Activated naive CD8-positive, alpha-beta T cell treated with anti-CD3 and anti-CD28 coated beads, Interleukin-2, amount 10 ng/mL, durations not matched to agents 7 days and 5 days (primary cell): ENCODE measurements around the gene RCC2. TPM values are rescaled to one million over a fixed set of nuclear protein-coding genes. Genes with fewer than 3 reads are reported as not detected.
"Not testable (repeated sequence)": the region's sequence is repeated elsewhere in the genome, so short reads cannot be mapped to it uniquely, and the experiment has no call there.

Experiments used
- ATAC-seq: fragments of 150-1000 bp; cut with Tn5 transposase; one replicate; pipeline ENCODE4 v1.10.0; 2021; ENCODE audit warnings: low read depth, moderate library complexity
- POLR2A ChIA-PET: fragments of 350-600 bp; sonication (Branson Sonifier 250); formaldehyde crosslinking; loops from one replicate; lab custom pipeline; 2021; ENCODE audit warnings: antibody characterized with exemption; lab: Charles Lee
- DNase-seq: peaks from one replicate; pipeline ENCODE4 v3.0.0; 2021
- H3K27ac Mint-ChIP-seq: one replicate; pipeline ENCODE4 v1.8.0; 2022; ENCODE audit warnings: mild to moderate bottlenecking, mixed read lengths
- H3K27me3 Mint-ChIP-seq: one replicate; pipeline ENCODE4 v1.8.0; 2022; ENCODE audit warnings: mild to moderate bottlenecking, moderate library complexity, mixed read lengths
- H3K36me3 Mint-ChIP-seq: one replicate; pipeline ENCODE4 v1.8.0; 2021; ENCODE audit warnings: mild to moderate bottlenecking, mixed read lengths
- H3K4me1 Mint-ChIP-seq: one replicate; pipeline ENCODE4 v1.8.0; 2021; ENCODE audit warnings: mixed read lengths
- H3K4me3 Mint-ChIP-seq: one replicate; pipeline ENCODE4 v1.8.0; 2022; ENCODE audit warnings: mild to moderate bottlenecking, moderate library complexity, mixed read lengths
- H3K9me3 Mint-ChIP-seq: one replicate; pipeline ENCODE4 v1.8.0; 2021; ENCODE audit warnings: mixed read lengths
- total RNA-seq, 2 experiments: library from RNA; stranded (reverse); gene quantifications; one replicate each; pipeline ENCODE4 v1.2.3, GENCODE V29; 2021

The RCC2 gene
- total RNA-seq, 2 experiments from 2014 or later: 106 to 113 TPM

GRCh38 chr1:17425806-17426600 is 13.5 kb downstream of the RCC2 start:
- Mint-ChIP-seq H3K27ac (no peak overlapping the region), H3K36me3 (peaks cover 13% of the 10 kb centered on the region), H3K4me3 (no peak overlapping the region), H3K27me3 (no peaks in the 10 kb centered on the region), H3K4me1 (peaks cover 4% of the 10 kb centered on the region), H3K9me3 (no peaks in the 10 kb centered on the region)
- ATAC-seq (no peak), DNase-seq (no peak)
- POLR2A ChIA-PET: no interaction called here

- Mint-ChIP-seq H3K27ac (no peak overlapping the region), H3K4me1 (peaks cover 5% of the 10 kb centered on the region), H3K4me3 (no peak overlapping the region), H3K36me3 (peaks cover 19% of the 10 kb centered on the region), H3K9me3 (no peaks in the 10 kb centered on the region), H3K27me3 (no peaks in the 10 kb centered on the region)
- ATAC-seq (no peak), DNase-seq (no peak)
- POLR2A ChIA-PET: no interaction called here
Observed at GRCh38 chr1:17423781-17424245, 15.7 kb downstream of the RCC2 start.

- H3K4me1 Mint-ChIP-seq: peaks cover 5% of the 10 kb centered on the region
- H3K9me3 Mint-ChIP-seq: no peaks in the 10 kb centered on the region
- H3K27me3 Mint-ChIP-seq: no peaks in the 10 kb centered on the region
- H3K36me3 Mint-ChIP-seq: peaks cover 18% of the 10 kb centered on the region
- no peak overlapping the region for H3K27ac Mint-ChIP-seq
- no peak for ATAC-seq
- no peak for DNase-seq
- no peak overlapping the region for H3K4me3 Mint-ChIP-seq
- POLR2A ChIA-PET: interaction anchor here (1.0 kb wide), 1 partner anchor 10 kb away, joined by 4 read pairs; no protein-coding TSS in a partner anchor
Observed at GRCh38 chr1:17422461-17422860, 17.0 kb downstream of the RCC2 start.

GRCh38 chr1:17420391-17420918 is 19.0 kb downstream of the RCC2 start:
- POLR2A ChIA-PET: interaction anchor here (0.6 kb wide), 2 partner anchors 19 to 46 kb away, joined by 3 to 7 read pairs; no protein-coding TSS in a partner anchor
- Mint-ChIP-seq H3K4me3 (no peak overlapping the region), H3K27ac (no peak overlapping the region), H3K9me3 (no peaks in the 10 kb centered on the region), H3K4me1 (peaks cover 11% of the 10 kb centered on the region), H3K36me3 (peaks cover 25% of the 10 kb centered on the region), H3K27me3 (no peaks in the 10 kb centered on the region)
- ATAC-seq (no peak), DNase-seq (no peak)

- Mint-ChIP-seq H3K36me3 (peaks cover 29% of the 10 kb centered on the region), H3K27me3 (no peaks in the 10 kb centered on the region), H3K27ac (no peak overlapping the region), H3K4me3 (no peak overlapping the region), H3K4me1 (peaks cover 12% of the 10 kb centered on the region), H3K9me3 (no peaks in the 10 kb centered on the region)
- POLR2A ChIA-PET: no interaction called here
- peak; percentile 84 for DNase-seq
- ATAC-seq: peak; percentile 70
Observed at GRCh38 chr1:17419626-17420328, 19.7 kb downstream of the RCC2 start.

- Mint-ChIP-seq H3K4me3 (no peak overlapping the region), H3K36me3 (peaks cover 36% of the 10 kb centered on the region), H3K9me3 (no peaks in the 10 kb centered on the region), H3K27ac (no peak overlapping the region), H3K4me1 (peaks cover 12% of the 10 kb centered on the region), H3K27me3 (no peaks in the 10 kb centered on the region)
- ATAC-seq (no peak), DNase-seq (no peak)
- POLR2A ChIA-PET: no interaction called here
Observed at GRCh38 chr1:17416389-17416788, 23.1 kb downstream of the RCC2 start.

- no peaks in the 10 kb centered on the region for H3K9me3 Mint-ChIP-seq
- H3K36me3 Mint-ChIP-seq: peaks cover 37% of the 10 kb centered on the region
- POLR2A ChIA-PET: no interaction called here
- H3K27ac Mint-ChIP-seq: no peak overlapping the region
- H3K27me3 Mint-ChIP-seq: no peaks in the 10 kb centered on the region
- peaks cover 7% of the 10 kb centered on the region for H3K4me1 Mint-ChIP-seq
- ATAC-seq (no peak), DNase-seq (no peak)
- H3K4me3 Mint-ChIP-seq: no peak overlapping the region
Observed at GRCh38 chr1:17414022-17414421, 25.5 kb downstream of the RCC2 start.

- Mint-ChIP-seq H3K36me3 (peaks cover 46% of the 10 kb centered on the region), H3K27me3 (no peaks in the 10 kb centered on the region), H3K4me3 (no peak overlapping the region), H3K9me3 (no peaks in the 10 kb centered on the region), H3K27ac (no peak overlapping the region), H3K4me1 (peaks cover 7% of the 10 kb centered on the region)
- ATAC-seq (no peak), DNase-seq (no peak)
- POLR2A ChIA-PET: no interaction called here
Observed at GRCh38 chr1:17412093-17412870, 27.2 kb downstream of the RCC2 start.

- Mint-ChIP-seq H3K4me3 (no peak overlapping the region), H3K36me3 (peaks cover 32% of the 10 kb centered on the region), H3K27ac (no peak overlapping the region), H3K27me3 (no peaks in the 10 kb centered on the region), H3K9me3 (no peaks in the 10 kb centered on the region), H3K4me1 (no peaks in the 10 kb centered on the region)
- DNase-seq (no peak), ATAC-seq (no peak)
- POLR2A ChIA-PET: no interaction called here
Observed at GRCh38 chr1:17409391-17409811, 30.1 kb downstream of the RCC2 start.

GRCh38 chr1:17407786-17408514 is 31.5 kb downstream of the RCC2 start:
- ATAC-seq, H3K9me3 Mint-ChIP-seq, DNase-seq, POLR2A ChIA-PET, H3K4me1 Mint-ChIP-seq, H3K27ac Mint-ChIP-seq, H3K4me3 Mint-ChIP-seq, H3K27me3 Mint-ChIP-seq: not testable (repeated sequence)
- peaks cover 26% of the 10 kb centered on the region for H3K36me3 Mint-ChIP-seq

- POLR2A ChIA-PET, H3K27ac Mint-ChIP-seq, DNase-seq, H3K9me3 Mint-ChIP-seq, H3K27me3 Mint-ChIP-seq, ATAC-seq, H3K4me1 Mint-ChIP-seq, H3K4me3 Mint-ChIP-seq: not testable (repeated sequence)
- H3K36me3 Mint-ChIP-seq: peaks cover 23% of the 10 kb centered on the region
Observed at GRCh38 chr1:17406760-17407475, 32.6 kb downstream of the RCC2 start.
